ENCODE measurements around the gene ABCA9.

- TF ChIP-seq REST (IDR thresholded peaks at IDR 0.05; ENCODE audit: insufficient read depth in 1 of 2, low read depth in 2 of 2, low read length in 2 of 2), result no peak
- TF ChIP-seq POLR2AphosphoS5 (IDR thresholded peaks at IDR 0.05; ENCODE audit: low read depth, low read length), result no peak
- no peak for TF ChIP-seq TAF1 (IDR thresholded peaks at IDR 0.05; ENCODE audit: borderline replicate concordance, insufficient read depth, low read length)
- no peak for TF ChIP-seq SIN3A (IDR thresholded peaks at IDR 0.05; ENCODE audit: borderline replicate concordance, insufficient read depth, low read length)
Measured at GRCh38 chr17:69064476-69064875, 3.7 kb upstream of the ABCA9 start.

Data from PFSK-1 (cell line).